KMS-11 (cell line): ENCODE results near the gene PSMD13.

Experiments
- H2AFZ ChIP-seq: fragments of 200-600 bp; sonication (generic); 2 replicates; pipeline ENCODE4 v1.6.1; 2016; ENCODE audit warnings: antibody characterized with exemption, mixed run types, low read depth
- H3K27ac ChIP-seq: fragments of 200-600 bp; sonication (generic); 2 replicates; pipeline ENCODE4 v1.6.1; 2016; ENCODE audit warnings: mild to moderate bottlenecking, mixed run types
- H3K27me3 ChIP-seq: fragments of 200-600 bp; sonication (generic); 2 replicates; pipeline ENCODE4 v1.6.1; 2017; ENCODE audit warnings: mild to moderate bottlenecking, low read depth, mixed run types, moderate library complexity; ENCODE audit not compliant: insufficient read depth
- H3K36me3 ChIP-seq: fragments of 200-600 bp; sonication (generic); 2 replicates; pipeline ENCODE4 v1.6.1; 2017; ENCODE audit warnings: mild to moderate bottlenecking, mixed run types; ENCODE audit not compliant: insufficient read depth
- H3K4me1 ChIP-seq: fragments of 200-600 bp; sonication (generic); 2 replicates; pipeline ENCODE4 v1.6.1; 2016; ENCODE audit warnings: mild to moderate bottlenecking, low read depth, mixed run types; ENCODE audit not compliant: poor library complexity, severe bottlenecking
- H3K4me2 ChIP-seq: fragments of 200-600 bp; sonication (generic); 2 replicates; pipeline ENCODE4 v1.7.0; 2016; ENCODE audit warnings: mild to moderate bottlenecking, mixed run types
- H3K4me3 ChIP-seq: fragments of 200-600 bp; sonication (generic); IDR thresholded peaks from 2 replicates; pipeline ENCODE4 v1.6.1; 2017; ENCODE audit warnings: low read depth, low read length, mixed read lengths; ENCODE audit not compliant: insufficient read depth
- H3K79me2 ChIP-seq: fragments of 200-600 bp; sonication (generic); 2 replicates; pipeline ENCODE4 v1.6.1; 2016; ENCODE audit warnings: low read depth, mixed run types; ENCODE audit not compliant: insufficient read depth
- H3K9ac ChIP-seq: fragments of 200-600 bp; sonication (generic); 2 replicates; pipeline ENCODE4 v1.6.1; 2016; ENCODE audit warnings: mild to moderate bottlenecking, mixed run types
- H4K20me1 ChIP-seq: fragments of 200-600 bp; sonication (generic); 2 replicates; pipeline ENCODE4 v1.6.1; 2016; ENCODE audit warnings: mild to moderate bottlenecking, mixed run types; ENCODE audit not compliant: insufficient read depth
- CTCF ChIP-seq: fragments of 200-600 bp; sonication (generic); conservative IDR thresholded peaks from 2 replicates; pipeline ENCODE4 v1.6.1; 2017; ENCODE audit warnings: low read depth, mild to moderate bottlenecking, antibody characterized with exemption, low read length, moderate library complexity, mixed read lengths

PSMD13 gene

DNA sequence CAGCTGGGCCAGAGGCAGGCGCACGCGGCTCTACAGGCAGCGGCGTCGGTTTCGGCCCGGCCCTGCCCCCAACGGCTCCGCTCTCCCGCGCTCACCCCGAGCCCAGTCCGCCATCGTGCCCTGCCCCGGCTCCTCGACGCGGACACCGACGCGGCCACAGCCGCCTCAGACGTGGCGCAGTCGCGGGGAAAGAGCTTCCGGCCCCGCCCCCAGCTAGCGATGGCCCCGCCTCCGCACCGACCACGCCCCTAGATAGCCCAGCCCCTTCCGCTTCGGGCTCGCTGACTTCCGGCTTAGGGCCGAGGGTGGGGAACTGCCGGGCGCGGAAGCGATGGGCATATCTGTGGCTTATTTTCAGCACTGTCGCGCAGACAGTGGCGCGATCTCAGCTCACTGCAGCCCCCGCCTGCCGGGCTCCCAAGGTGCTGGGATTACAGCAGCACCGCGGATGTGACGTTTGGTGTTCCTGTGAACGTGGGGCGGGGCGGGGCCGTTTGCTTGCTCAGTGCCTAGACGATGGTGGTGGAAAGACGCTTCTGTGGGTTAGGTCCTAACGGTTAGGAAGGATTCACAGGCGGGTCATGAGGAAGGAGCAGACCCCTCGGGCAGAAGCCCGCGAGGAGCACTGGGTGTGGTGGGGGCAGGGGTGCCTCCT lies 29.4 kb upstream of the PSMD13 start, which contains the start of the genes BET1L and RIC8A:
TSS of gene BET1L (minus strand) at position 192 of the 655 bp plus-strand sequence. CDS start at position 114, 78 bp downstream.
TSS of gene RIC8A (plus strand) at position 501 of the 655 bp plus-strand sequence. CDS start 1,147 bp downstream, outside the sequence.
- H3K79me2 ChIP-seq: peaks cover 40% of the 10 kb centered on the region
- peak within 1 kb of the TSS; percentile 93 for H3K27ac ChIP-seq
- H3K4me3 ChIP-seq: no peak within 1 kb of the TSS
- no peaks in the 10 kb centered on the region for H3K27me3 ChIP-seq
- H3K4me1 ChIP-seq: peaks cover 18% of the 10 kb centered on the region
- no peak for TF ChIP-seq CTCF
- peak within 1 kb of the TSS; percentile 77 for H3K9ac ChIP-seq
- no peaks in the 10 kb centered on the region for H4K20me1 ChIP-seq
- H3K36me3 ChIP-seq: no peaks in the 10 kb centered on the region; the same call in 1 of the 2 replicates
- H3K4me2 ChIP-seq: peak within 1 kb of the TSS; percentile 98
- peak within 1 kb of the TSS; percentile 48 for H2AFZ ChIP-seq

- Histone ChIP-seq H3K36me3 (no peaks in the 10 kb centered on the region; the same call in 1 of the 2 replicates), H3K4me3 (no peak overlapping the region), H3K79me2 (peaks cover 40% of the 10 kb centered on the region), H3K27ac (peak overlapping the region; percentile 93), H4K20me1 (no peaks in the 10 kb centered on the region), H2AFZ (peak overlapping the region; percentile 48), H3K4me1 (peaks cover 18% of the 10 kb centered on the region), H3K27me3 (no peaks in the 10 kb centered on the region), H3K9ac (peak overlapping the region; percentile 77), H3K4me2 (peak overlapping the region; percentile 98)
- TF ChIP-seq CTCF: no peak
These were observed 29.0 kb upstream of the PSMD13 start for GRCh38 chr11:207863-208180.

- H4K20me1 ChIP-seq: no peaks in the 10 kb centered on the region
- H3K4me1 ChIP-seq: peaks cover 18% of the 10 kb centered on the region
- peak overlapping the region; percentile 48 for H2AFZ ChIP-seq
- TF ChIP-seq CTCF: no peak
- H3K9ac ChIP-seq: peak overlapping the region; percentile 77
- H3K27me3 ChIP-seq: no peaks in the 10 kb centered on the region
- peak overlapping the region; percentile 93 for H3K27ac ChIP-seq
- H3K4me3 ChIP-seq: no peak overlapping the region
- peaks cover 40% of the 10 kb centered on the region for H3K79me2 ChIP-seq
- H3K36me3 ChIP-seq: no peaks in the 10 kb centered on the region; the same call in 1 of the 2 replicates
- H3K4me2 ChIP-seq: peak overlapping the region; percentile 98
These were observed 28.4 kb upstream of the PSMD13 start for GRCh38 chr11:208181-208916.

DNA sequence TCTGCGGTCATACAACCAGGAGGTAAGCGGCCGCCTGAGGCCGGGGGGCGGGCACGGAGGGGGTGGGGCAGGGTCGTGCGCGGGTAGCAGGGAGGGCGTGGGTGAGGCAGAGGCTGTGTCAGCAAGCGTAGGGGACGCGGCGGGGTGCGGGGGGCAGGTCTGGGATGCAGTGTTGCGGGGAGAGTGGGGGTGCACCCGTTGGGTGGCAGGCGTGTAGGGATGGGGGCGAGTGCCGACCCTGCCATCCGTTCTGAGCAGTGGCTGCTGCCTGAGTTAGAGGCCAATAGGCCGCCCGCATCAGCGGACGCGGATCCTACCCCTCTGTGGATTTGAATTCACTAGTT lies 27.9 kb upstream of the PSMD13 start:
- no peak for TF ChIP-seq CTCF
- H3K36me3 ChIP-seq: no peaks in the 10 kb centered on the region; the same call in 1 of the 2 replicates
- H3K4me3 ChIP-seq: no peak overlapping the region
- no peak overlapping the region; the same call in 1 of the 2 replicates for H3K9ac ChIP-seq
- 0 out of 2 replicates have a peak overlapping the region, but pooled peaks have one; percentile 93 for H3K27ac ChIP-seq
- no peaks in the 10 kb centered on the region for H3K27me3 ChIP-seq
- no peaks in the 10 kb centered on the region for H4K20me1 ChIP-seq
- peak overlapping the region; percentile 64; the same call in 1 of the 2 replicates for H3K4me2 ChIP-seq
- peaks cover 18% of the 10 kb centered on the region for H3K4me1 ChIP-seq
- H2AFZ ChIP-seq: peak overlapping the region; percentile 48; the same call in 1 of the 2 replicates
- peaks cover 40% of the 10 kb centered on the region for H3K79me2 ChIP-seq
